SK-N-SH (cell line): Measurements from ENCODE around the gene ZBTB17. TPM values are rescaled to one million over a fixed set of nuclear protein-coding genes. Genes with fewer than 3 reads are reported as not detected.

Source experiments
- CTCF ChIA-PET: fragments of 300-600, 350-600 bp; formaldehyde crosslinking; extraction: SDS; loops from one replicate; lab custom pipeline; 2021; lab: Yijun Ruan, JAX
- POLR2A ChIA-PET: fragments of 350-600 bp; sonication (Branson Sonifier 250); formaldehyde crosslinking; extraction: SDS; loops from one replicate; lab custom pipeline; 2020; ENCODE audit warnings: antibody characterized with exemption, inconsistent platforms; lab: Yijun Ruan, JAX
- DNase-seq: peaks from one replicate; pipeline ENCODE4 v3.0.0; 2012
- H2AFZ ChIP-seq: fragments of 200-600 bp; sonication (generic); 2 replicates; pipeline ENCODE4 v1.8.1; 2016; ENCODE audit warnings: antibody characterized with exemption, mild to moderate bottlenecking, low read depth
- H3F3A ChIP-seq: fragments of 200-600 bp; sonication (generic); replicated peaks from 2 replicates; pipeline ENCODE3; 2016; ENCODE audit warnings: antibody characterized with exemption, mild to moderate bottlenecking; ENCODE audit not compliant: insufficient read depth
- H3K27ac ChIP-seq, 2 experiments: fragments of 200-500 bp in 1 of 2; fragments of 200-600 bp in 1 of 2; sonication (Bioruptor generic) in 1 of 2; sonication (generic), shearing (Covaris generic) in 1 of 2; 2 replicates each; pipeline versions ENCODE4 v1.5.1 to v1.6.1; 2014 to 2016; ENCODE audit warnings: low read depth in 2 of 2, inconsistent platforms in 1 of 2, low read length in 1 of 2, mild to moderate bottlenecking in 1 of 2, mixed read lengths in 1 of 2
- H3K27me3 ChIP-seq: fragments of 200-600 bp; sonication (generic), shearing (Covaris generic); 2 replicates; pipeline ENCODE4 v1.6.1; 2016; ENCODE audit warnings: mixed run types; ENCODE audit not compliant: insufficient read depth
- H3K36me3 ChIP-seq, 2 experiments: fragments of 200-500 bp in 1 of 2; fragments of 200-600 bp in 1 of 2; sonication (Bioruptor generic) in 1 of 2; sonication (generic) in 1 of 2; replicated peaks in 1 of 2; 2 replicates each; pipeline versions ENCODE3 to v1.5.1; 2014 to 2016; ENCODE audit warnings: low read length in 1 of 2, mild to moderate bottlenecking in 1 of 2; ENCODE audit not compliant: insufficient read depth in 2 of 2, control insufficient read depth in 1 of 2
- H3K4me1 ChIP-seq, 2 experiments: fragments of 200-500 bp in 1 of 2; fragments of 200-600 bp in 1 of 2; sonication (Bioruptor generic) in 1 of 2; sonication (generic), shearing (Covaris generic) in 1 of 2; 2 replicates each; pipeline versions ENCODE4 v1.5.1 to v1.6.1; 2014 to 2016; ENCODE audit warnings: low read depth in 1 of 2, low read length in 1 of 2, mixed run types in 1 of 2; ENCODE audit not compliant: insufficient read depth in 2 of 2, control insufficient read depth in 1 of 2
- H3K4me2 ChIP-seq: fragments of 200-600 bp; sonication (generic), shearing (Covaris generic); 2 replicates; pipeline ENCODE4 v1.6.1; 2017; ENCODE audit warnings: mixed run types
- H3K4me3 ChIP-seq, 2 experiments: fragments of 200-500 bp in 1 of 2; fragments of 200-600 bp in 1 of 2; sonication (Bioruptor generic) in 1 of 2; sonication (generic), shearing (Covaris generic) in 1 of 2; 2 replicates each; pipeline versions ENCODE4 v1.5.1 to v1.8.1; 2014 to 2016; ENCODE audit warnings: low read depth in 2 of 2, inconsistent platforms in 1 of 2, low read length in 1 of 2, mild to moderate bottlenecking in 1 of 2, mixed read lengths in 1 of 2, moderate library complexity in 1 of 2
- H3K79me2 ChIP-seq: fragments of 200-600 bp; sonication (generic); 2 replicates; pipeline ENCODE4 v1.8.1; 2017; ENCODE audit warnings: mild to moderate bottlenecking; ENCODE audit not compliant: insufficient read depth
- H3K9ac ChIP-seq: fragments of 200-600 bp; sonication (generic); 2 replicates; pipeline ENCODE4 v1.6.1; 2017; ENCODE audit warnings: mixed run types
- H3K9me2 ChIP-seq: fragments of 200-600 bp; sonication (generic); 2 replicates; pipeline ENCODE4 v1.6.1; 2017; ENCODE audit warnings: mixed run types
- H3K9me3 ChIP-seq: fragments of 200-600 bp; sonication (generic); 2 replicates; pipeline ENCODE4 v1.6.1; 2017; ENCODE audit warnings: mixed run types, mild to moderate bottlenecking, moderate library complexity
- H4K20me1 ChIP-seq: fragments of 200-600 bp; sonication (generic); 2 replicates; pipeline ENCODE4 v1.6.1; 2017; ENCODE audit warnings: mild to moderate bottlenecking, mixed run types; ENCODE audit not compliant: insufficient read depth
- CHD2 ChIP-seq: fragments of 150-350 bp; IDR thresholded peaks from 2 replicates; pipeline ENCODE4 v1.6.1; 2018; ENCODE audit warnings: low read length; ENCODE audit not compliant: partially characterized antibody
- EP300 ChIP-seq, 2 experiments: IDR thresholded peaks; 2 replicates each; pipeline versions ENCODE4 v1.4.0 to v1.6.1; 2012; ENCODE audit warnings: borderline replicate concordance in 1 of 2, low read depth in 1 of 2, low read length in 1 of 2
- FOXJ3 ChIP-seq: sonication (generic); formaldehyde crosslinking; IDR thresholded peaks from 2 replicates; pipeline ENCODE4 v1.5.1; 2020; ENCODE audit warnings: mild to moderate bottlenecking, missing genetic modification reagents
- GABPA ChIP-seq: IDR thresholded peaks from 2 replicates; pipeline ENCODE4 v1.4.0; 2012; ENCODE audit warnings: low read depth, mild to moderate bottlenecking
- GATA2 ChIP-seq: sonication (generic); formaldehyde crosslinking; IDR thresholded peaks from 2 replicates; pipeline ENCODE4 v1.5.0; 2020; ENCODE audit warnings: mild to moderate bottlenecking, missing genetic modification reagents
- JUND ChIP-seq: IDR thresholded peaks from 2 replicates; pipeline ENCODE4 v1.4.0; 2012
- MXI1 ChIP-seq: IDR thresholded peaks from 2 replicates; pipeline ENCODE4 v1.6.1; 2012; ENCODE audit warnings: mild to moderate bottlenecking, low read depth, low read length, improper control_type of control experiment
- RAD21 ChIP-seq: IDR thresholded peaks from 2 replicates; pipeline ENCODE4 v1.6.1; 2012; ENCODE audit warnings: mild to moderate bottlenecking, low read length
- RCOR1 ChIP-seq: fragments of 150-350 bp; IDR thresholded peaks from 2 replicates; pipeline ENCODE4 v1.6.1; 2017; ENCODE audit warnings: antibody characterized with exemption, low read length
- RFX5 ChIP-seq: IDR thresholded peaks from 2 replicates; pipeline ENCODE4 v1.6.1; 2012; ENCODE audit warnings: mild to moderate bottlenecking, improper control_type of control experiment, low read length
- TEAD4 ChIP-seq: IDR thresholded peaks from 2 replicates; pipeline ENCODE4 v1.4.0; 2012; ENCODE audit warnings: mild to moderate bottlenecking, borderline replicate concordance; ENCODE audit not compliant: insufficient read depth
- WGBS: methylation state at CpG from one replicate; pipeline ENCODE4 v1.1.6; 2017; ENCODE audit warnings: low lambda C conversion rate; 5-methylcytosine and 5-hydroxymethylcytosine counted together
- polyA plus RNA-seq, 3 experiments: library from polyadenylated mRNA; depleted of rRNA; stranded (reverse); fragments of >200 nt; gene quantifications; 2 replicates each; pipeline ENCODE4 v1.2.3, GENCODE V29; 2012
- TF ChIP-seq, protein P1 (sequence below): IDR thresholded peaks from 2 replicates; pipeline ENCODE4 v1.6.1; 2012; ENCODE audit warnings: mild to moderate bottlenecking, low read depth, low read length, moderate library complexity
- TF ChIP-seq, protein P2 (sequence below): fragments of 200-600 bp; sonication (generic); IDR thresholded peaks from 2 replicates; pipeline ENCODE4 v1.6.1; 2017; ENCODE audit warnings: antibody characterized with exemption, mild to moderate bottlenecking, moderate library complexity
- TF ChIP-seq, protein P3 (sequence below): IDR thresholded peaks from 2 replicates; pipeline ENCODE4 v1.4.0; 2012; ENCODE audit warnings: low read depth
- TF ChIP-seq, protein P4 (sequence below): fragments of 150-350 bp; IDR thresholded peaks from 2 replicates; pipeline ENCODE4 v1.6.1; 2016; ENCODE audit warnings: mild to moderate bottlenecking, low read depth, low read length
- TF ChIP-seq, protein P5 (sequence below): IDR thresholded peaks from 2 replicates; pipeline ENCODE4 v1.4.0; 2012; ENCODE audit warnings: low read depth, borderline replicate concordance

Gene ZBTB17
- polyA plus RNA-seq, 1 of the 3 experiments (the other 2 are of a cell fraction), result 56.4 TPM

DNA sequence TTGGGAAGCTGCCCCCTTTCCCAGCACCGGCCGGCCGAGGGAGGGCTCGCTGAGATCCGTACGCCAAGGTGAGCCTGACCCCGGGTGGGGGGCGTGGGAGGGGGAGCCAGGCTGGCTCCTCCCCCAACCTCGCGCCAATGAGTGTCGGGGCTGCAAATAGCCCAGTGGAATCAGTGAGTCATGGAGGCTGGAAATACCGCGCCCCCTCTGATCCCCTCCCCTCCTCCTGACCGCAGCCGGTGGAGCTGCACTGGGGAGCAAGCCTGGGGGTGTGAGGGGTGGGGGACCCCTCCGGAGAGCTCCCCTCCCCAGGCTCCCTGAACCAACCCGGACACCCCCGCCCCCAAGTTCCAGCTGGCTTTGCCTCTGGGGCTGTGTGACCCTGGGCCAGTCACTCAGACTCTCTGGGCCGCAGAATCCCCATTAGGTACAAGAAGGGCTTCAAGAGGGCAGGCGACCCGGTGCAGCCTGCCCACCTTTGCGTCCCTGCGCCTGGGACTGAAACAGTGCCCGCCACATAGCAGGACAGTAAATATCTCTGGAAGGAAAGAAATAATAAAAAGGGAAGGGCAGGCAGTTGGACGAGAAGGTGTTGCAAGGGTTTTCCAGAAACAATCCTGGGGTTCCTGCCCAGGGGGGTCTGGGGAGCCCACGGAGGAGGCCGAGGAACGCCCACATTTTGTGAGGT lies 37.5 kb upstream of the ZBTB17 start:
- CTCF ChIA-PET, result interaction anchor here (1.0 to 4.8 kb wide), 5 partner anchors 19 to 222 kb away, joined by 3 to 27 read pairs (median 6); partner anchors contain the start of gene FAM131C
- H3K27ac ChIP-seq, result no peak overlapping the region

DNA sequence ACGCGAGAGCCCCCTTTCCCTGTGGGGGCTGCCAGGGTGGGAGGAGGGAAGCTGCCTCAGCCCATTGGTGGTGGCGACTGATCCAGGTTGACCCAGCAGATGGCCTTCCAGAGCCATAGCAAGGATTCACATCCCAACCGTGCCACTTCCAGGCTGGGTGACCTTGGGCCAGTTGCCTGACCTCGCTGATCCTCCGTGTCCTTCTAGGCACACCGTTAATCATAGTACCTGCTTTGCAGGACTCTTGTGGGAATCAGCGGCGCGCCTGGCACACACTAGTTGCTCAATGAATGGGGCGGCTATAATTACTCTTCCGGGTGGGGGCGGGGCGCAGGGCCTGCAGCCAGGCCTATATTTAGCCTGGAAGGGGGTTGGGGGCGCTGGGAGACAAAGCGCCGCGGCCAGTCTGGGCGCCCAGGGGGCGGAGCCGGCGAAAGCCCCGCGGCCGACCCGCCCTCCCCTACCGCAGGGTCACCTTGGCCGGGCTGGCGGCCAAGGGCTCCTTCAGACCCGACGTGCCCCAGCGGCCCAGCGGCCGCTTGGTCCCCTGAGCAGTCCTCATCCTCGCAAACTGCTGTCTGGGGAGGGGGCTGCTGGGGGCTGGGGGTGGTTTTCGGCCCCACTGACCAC lies 36.8 kb upstream of the ZBTB17 start:
- 70% methylated on average over 11 of the region's 36 CpGs for WGBS
- Histone ChIP-seq H3K4me3 (no peak overlapping the region), H3K4me1 (peaks cover 0 to 28% of the 10 kb centered on the region in 2 experiments; a peak in 1 of 4 replicates), H3K27ac (no peak overlapping the region), H3K9me3 (no peaks in the 10 kb centered on the region), H4K20me1 (no peaks in the 10 kb centered on the region), H3K9ac (no peak overlapping the region), H3K27me3 (no peaks in the 10 kb centered on the region), H3K9me2 (no peaks in the 10 kb centered on the region), H3F3A (no peaks in the 10 kb centered on the region), H2AFZ (no peak overlapping the region), H3K4me2 (no peak overlapping the region), H3K79me2 (no peaks in the 10 kb centered on the region), H3K36me3 (no peaks in the 10 kb centered on the region)
- peak; percentile 77 for DNase-seq
- POLR2A ChIA-PET, result no interaction called here
- CTCF ChIA-PET, result interaction anchor here (0.8 to 4.8 kb wide), 7 partner anchors 18 to 221 kb away, joined by 3 to 27 read pairs (median 3); partner anchors contain the start of gene FAM131C
- TF ChIP-seq, protein P1, sequence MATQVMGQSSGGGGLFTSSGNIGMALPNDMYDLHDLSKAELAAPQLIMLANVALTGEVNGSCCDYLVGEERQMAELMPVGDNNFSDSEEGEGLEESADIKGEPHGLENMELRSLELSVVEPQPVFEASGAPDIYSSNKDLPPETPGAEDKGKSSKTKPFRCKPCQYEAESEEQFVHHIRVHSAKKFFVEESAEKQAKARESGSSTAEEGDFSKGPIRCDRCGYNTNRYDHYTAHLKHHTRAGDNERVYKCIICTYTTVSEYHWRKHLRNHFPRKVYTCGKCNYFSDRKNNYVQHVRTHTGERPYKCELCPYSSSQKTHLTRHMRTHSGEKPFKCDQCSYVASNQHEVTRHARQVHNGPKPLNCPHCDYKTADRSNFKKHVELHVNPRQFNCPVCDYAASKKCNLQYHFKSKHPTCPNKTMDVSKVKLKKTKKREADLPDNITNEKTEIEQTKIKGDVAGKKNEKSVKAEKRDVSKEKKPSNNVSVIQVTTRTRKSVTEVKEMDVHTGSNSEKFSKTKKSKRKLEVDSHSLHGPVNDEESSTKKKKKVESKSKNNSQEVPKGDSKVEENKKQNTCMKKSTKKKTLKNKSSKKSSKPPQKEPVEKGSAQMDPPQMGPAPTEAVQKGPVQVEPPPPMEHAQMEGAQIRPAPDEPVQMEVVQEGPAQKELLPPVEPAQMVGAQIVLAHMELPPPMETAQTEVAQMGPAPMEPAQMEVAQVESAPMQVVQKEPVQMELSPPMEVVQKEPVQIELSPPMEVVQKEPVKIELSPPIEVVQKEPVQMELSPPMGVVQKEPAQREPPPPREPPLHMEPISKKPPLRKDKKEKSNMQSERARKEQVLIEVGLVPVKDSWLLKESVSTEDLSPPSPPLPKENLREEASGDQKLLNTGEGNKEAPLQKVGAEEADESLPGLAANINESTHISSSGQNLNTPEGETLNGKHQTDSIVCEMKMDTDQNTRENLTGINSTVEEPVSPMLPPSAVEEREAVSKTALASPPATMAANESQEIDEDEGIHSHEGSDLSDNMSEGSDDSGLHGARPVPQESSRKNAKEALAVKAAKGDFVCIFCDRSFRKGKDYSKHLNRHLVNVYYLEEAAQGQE, result no peak
- TF ChIP-seq EP300 (IDR thresholded peaks at IDR 0.05; ENCODE audit: borderline replicate concordance in 1 of 2, low read depth in 1 of 2, low read length in 1 of 2), result no peak
- no peak for TF ChIP-seq CHD2
- TF ChIP-seq GATA2, result no peak
- peak; percentile 33 for TF ChIP-seq RAD21
- TF ChIP-seq RCOR1, result no peak
- TF ChIP-seq, protein P2, sequence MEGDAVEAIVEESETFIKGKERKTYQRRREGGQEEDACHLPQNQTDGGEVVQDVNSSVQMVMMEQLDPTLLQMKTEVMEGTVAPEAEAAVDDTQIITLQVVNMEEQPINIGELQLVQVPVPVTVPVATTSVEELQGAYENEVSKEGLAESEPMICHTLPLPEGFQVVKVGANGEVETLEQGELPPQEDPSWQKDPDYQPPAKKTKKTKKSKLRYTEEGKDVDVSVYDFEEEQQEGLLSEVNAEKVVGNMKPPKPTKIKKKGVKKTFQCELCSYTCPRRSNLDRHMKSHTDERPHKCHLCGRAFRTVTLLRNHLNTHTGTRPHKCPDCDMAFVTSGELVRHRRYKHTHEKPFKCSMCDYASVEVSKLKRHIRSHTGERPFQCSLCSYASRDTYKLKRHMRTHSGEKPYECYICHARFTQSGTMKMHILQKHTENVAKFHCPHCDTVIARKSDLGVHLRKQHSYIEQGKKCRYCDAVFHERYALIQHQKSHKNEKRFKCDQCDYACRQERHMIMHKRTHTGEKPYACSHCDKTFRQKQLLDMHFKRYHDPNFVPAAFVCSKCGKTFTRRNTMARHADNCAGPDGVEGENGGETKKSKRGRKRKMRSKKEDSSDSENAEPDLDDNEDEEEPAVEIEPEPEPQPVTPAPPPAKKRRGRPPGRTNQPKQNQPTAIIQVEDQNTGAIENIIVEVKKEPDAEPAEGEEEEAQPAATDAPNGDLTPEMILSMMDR, result no peak
- no peak for TF ChIP-seq MXI1
- no peak for TF ChIP-seq TEAD4
- TF ChIP-seq, protein P3, sequence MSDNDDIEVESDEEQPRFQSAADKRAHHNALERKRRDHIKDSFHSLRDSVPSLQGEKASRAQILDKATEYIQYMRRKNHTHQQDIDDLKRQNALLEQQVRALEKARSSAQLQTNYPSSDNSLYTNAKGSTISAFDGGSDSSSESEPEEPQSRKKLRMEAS, result no peak
- TF ChIP-seq FOXJ3 (CRISPR knock-in tag), result no peak

More for the DNA sequence above, 37.5 kb upstream of the ZBTB17 start:
- no peaks in the 10 kb centered on the region for H3K9me2 ChIP-seq
- H3F3A ChIP-seq, result no peaks in the 10 kb centered on the region
- no peaks in the 10 kb centered on the region for H4K20me1 ChIP-seq
- H3K27me3 ChIP-seq, result no peaks in the 10 kb centered on the region
- H2AFZ ChIP-seq, result no peak overlapping the region
- peak; percentile 60 for DNase-seq
- H3K36me3 ChIP-seq, result no peaks in the 10 kb centered on the region
- H3K4me2 ChIP-seq, result no peak overlapping the region
- H3K79me2 ChIP-seq, result no peaks in the 10 kb centered on the region
- WGBS, result 29% methylated on average over 10 of the region's 28 CpGs
- no peak overlapping the region for H3K9ac ChIP-seq
- TF ChIP-seq, protein P4, sequence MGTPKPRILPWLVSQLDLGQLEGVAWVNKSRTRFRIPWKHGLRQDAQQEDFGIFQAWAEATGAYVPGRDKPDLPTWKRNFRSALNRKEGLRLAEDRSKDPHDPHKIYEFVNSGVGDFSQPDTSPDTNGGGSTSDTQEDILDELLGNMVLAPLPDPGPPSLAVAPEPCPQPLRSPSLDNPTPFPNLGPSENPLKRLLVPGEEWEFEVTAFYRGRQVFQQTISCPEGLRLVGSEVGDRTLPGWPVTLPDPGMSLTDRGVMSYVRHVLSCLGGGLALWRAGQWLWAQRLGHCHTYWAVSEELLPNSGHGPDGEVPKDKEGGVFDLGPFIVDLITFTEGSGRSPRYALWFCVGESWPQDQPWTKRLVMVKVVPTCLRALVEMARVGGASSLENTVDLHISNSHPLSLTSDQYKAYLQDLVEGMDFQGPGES, result no peak
- TF ChIP-seq, protein P5, sequence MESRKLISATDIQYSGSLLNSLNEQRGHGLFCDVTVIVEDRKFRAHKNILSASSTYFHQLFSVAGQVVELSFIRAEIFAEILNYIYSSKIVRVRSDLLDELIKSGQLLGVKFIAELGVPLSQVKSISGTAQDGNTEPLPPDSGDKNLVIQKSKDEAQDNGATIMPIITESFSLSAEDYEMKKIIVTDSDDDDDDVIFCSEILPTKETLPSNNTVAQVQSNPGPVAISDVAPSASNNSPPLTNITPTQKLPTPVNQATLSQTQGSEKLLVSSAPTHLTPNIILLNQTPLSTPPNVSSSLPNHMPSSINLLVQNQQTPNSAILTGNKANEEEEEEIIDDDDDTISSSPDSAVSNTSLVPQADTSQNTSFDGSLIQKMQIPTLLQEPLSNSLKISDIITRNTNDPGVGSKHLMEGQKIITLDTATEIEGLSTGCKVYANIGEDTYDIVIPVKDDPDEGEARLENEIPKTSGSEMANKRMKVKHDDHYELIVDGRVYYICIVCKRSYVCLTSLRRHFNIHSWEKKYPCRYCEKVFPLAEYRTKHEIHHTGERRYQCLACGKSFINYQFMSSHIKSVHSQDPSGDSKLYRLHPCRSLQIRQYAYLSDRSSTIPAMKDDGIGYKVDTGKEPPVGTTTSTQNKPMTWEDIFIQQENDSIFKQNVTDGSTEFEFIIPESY, result no peak
- no peak for TF ChIP-seq JUND
- TF ChIP-seq GABPA, result no peak
- no peak for TF ChIP-seq FOXJ3 (CRISPR knock-in tag)
- no peak for TF ChIP-seq RFX5
- no peak overlapping the region for H3K4me3 ChIP-seq
- POLR2A ChIA-PET, result no interaction called here
- peaks cover 0 to 35% of the 10 kb centered on the region in 2 experiments; a peak in 1 of 4 replicates for H3K4me1 ChIP-seq
- no peaks in the 10 kb centered on the region for H3K9me3 ChIP-seq
